GM12892 (cell line): ENCODE data around the gene CD40.
A peak's percentile ranks its signal among the peaks of the same experiment; 100 is the strongest.
"Not testable (repeated sequence)": the region's sequence is repeated elsewhere in the genome, so short reads cannot be mapped to it uniquely, and the experiment has no call there.

ENCODE experiments used
- DNase-seq: peaks from one replicate; pipeline ENCODE4 v3.0.0; 2011; ENCODE audit not compliant: insufficient read length
- FAIRE-seq: peaks from 2 replicates; lab custom pipeline; 2011; peaks lifted over from hg19 to GRCh38; lab: Jason Lieb, UNC
- POLR2A ChIP-seq: IDR thresholded peaks from 2 replicates; pipeline ENCODE4 v1.6.1; 2011; ENCODE audit warnings: low read depth, low read length, control low read depth
- POLR2AphosphoS5 ChIP-seq: IDR thresholded peaks from 2 replicates; pipeline ENCODE4 v1.6.1; 2011; ENCODE audit warnings: low read depth, low read length, control low read depth
- TAF1 ChIP-seq: IDR thresholded peaks from 2 replicates; pipeline ENCODE4 v1.6.1; 2011; ENCODE audit warnings: low read depth, mild to moderate bottlenecking, control low read depth, low read length, borderline replicate concordance

The CD40 gene

GRCh38 chr20:46083531-46084061, 34.5 kb upstream of the CD40 start:
- TF ChIP-seq TAF1: no peak
- TF ChIP-seq POLR2AphosphoS5: no peak
- no peak for TF ChIP-seq POLR2A
- FAIRE-seq (no peak), DNase-seq (no peak)

GRCh38 chr20:46084805-46085178, 33.3 kb upstream of the CD40 start:
- TF ChIP-seq POLR2AphosphoS5: no peak
- no peak for TF ChIP-seq POLR2A
- TF ChIP-seq TAF1: no peak
- DNase-seq (no peak), FAIRE-seq (no peak)

GRCh38 chr20:46085179-46085851, 32.8 kb upstream of the CD40 start:
- TF ChIP-seq TAF1 (no peak), POLR2AphosphoS5 (no peak), POLR2A (no peak)
- no peak for FAIRE-seq
- no peak for DNase-seq

- DNase-seq (no peak), FAIRE-seq (no peak)
Observed at GRCh38 chr20:46087161-46087560, 31.0 kb upstream of the CD40 start.

GRCh38 chr20:46088409-46089166, 29.5 kb upstream of the CD40 start:
- DNase-seq: no peak
- no peak for TF ChIP-seq TAF1
- no peak for FAIRE-seq

More at GRCh38 chr20:46087161-46087560, 31.0 kb upstream of the CD40 start:
- TF ChIP-seq TAF1: no peak
- no peak for TF ChIP-seq POLR2A
- TF ChIP-seq POLR2AphosphoS5: no peak

- TF ChIP-seq TAF1 (no peak), POLR2AphosphoS5 (no peak), POLR2A (no peak)
- DNase-seq: no peak
- peak; percentile 38 for FAIRE-seq
Observed at GRCh38 chr20:46089167-46089416, 29.0 kb upstream of the CD40 start.

- peak; percentile 90 for DNase-seq
- peak; percentile 99 for FAIRE-seq
- TF ChIP-seq POLR2A: peak; percentile 92
- peak; percentile 96 for TF ChIP-seq TAF1
- peak; percentile 83; the same call in 1 of the 2 replicates for TF ChIP-seq POLR2AphosphoS5
Observed at GRCh38 chr20:46089417-46090388, 28.4 kb upstream of the CD40 start, which contains the start of gene NCOA5. Gene NCOA5 (minus strand): TSS chr20:46089962. CDS start chr20:46079424, 10,538 bp downstream.

GRCh38 chr20:46091622-46092535, 26.2 kb upstream of the CD40 start:
- FAIRE-seq, DNase-seq: not testable (repeated sequence)

GRCh38 chr20:46093531-46093930, 24.6 kb upstream of the CD40 start:
- TF ChIP-seq POLR2AphosphoS5 (no peak), POLR2A (no peak), TAF1 (no peak)
- no peak for DNase-seq
- FAIRE-seq: no peak

- DNase-seq (no peak), FAIRE-seq (peak; percentile 95)
- no peak for TF ChIP-seq POLR2A
- TF ChIP-seq POLR2AphosphoS5: no peak
- no peak for TF ChIP-seq TAF1
Observed at GRCh38 chr20:46099491-46100287, 18.4 kb upstream of the CD40 start.

- FAIRE-seq, DNase-seq: not testable (repeated sequence)
Observed at GRCh38 chr20:46100444-46100843, 17.7 kb upstream of the CD40 start.
